DMS 273 (cell line): ENCODE data around the gene AJAP1.
A peak's percentile ranks its signal among the peaks of the same experiment; 100 is the strongest.

Source experiments
- DNase-seq: peaks from one replicate; lab custom pipeline; 2025; ENCODE audit not compliant: unreplicated experiment; lab: John Stamatoyannopoulos, UW

The AJAP1 gene

DNA sequence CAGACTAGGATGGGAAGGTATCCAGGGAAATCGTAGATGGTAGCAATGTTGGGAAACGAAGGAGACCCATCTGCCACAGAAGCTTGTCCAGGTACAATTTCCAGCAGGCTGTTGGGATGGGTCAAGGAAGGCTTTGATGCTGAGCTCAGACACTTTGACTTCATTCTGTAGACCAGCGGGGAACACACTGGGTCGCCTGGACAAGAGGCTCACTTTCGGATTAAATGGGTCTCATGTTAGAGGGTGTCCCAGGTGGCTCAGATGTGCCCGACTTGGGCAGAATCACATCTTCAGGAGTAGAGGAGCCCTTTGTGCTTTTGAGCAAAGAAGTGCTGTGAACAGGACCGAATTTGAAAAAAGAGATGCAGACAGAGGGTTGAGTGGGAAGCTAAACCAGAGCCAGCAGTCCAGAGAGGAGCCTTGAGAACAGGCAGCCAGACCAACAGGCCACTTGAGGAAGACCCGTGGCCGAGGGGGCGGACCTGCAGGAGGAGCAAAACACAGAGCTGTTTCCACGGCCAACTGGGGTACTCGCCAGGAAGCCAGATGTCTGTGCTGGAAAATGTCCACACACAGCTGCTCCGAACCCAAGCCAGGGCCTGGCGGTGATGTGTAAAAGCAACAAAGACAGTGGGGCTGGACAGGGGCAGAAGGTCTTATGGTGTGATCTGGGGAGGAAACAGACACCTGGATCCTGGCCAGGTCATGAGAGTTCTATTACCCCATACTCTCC is 146.9 kb downstream of the AJAP1 start:
- DNase-seq = peak; percentile 11

DNA sequence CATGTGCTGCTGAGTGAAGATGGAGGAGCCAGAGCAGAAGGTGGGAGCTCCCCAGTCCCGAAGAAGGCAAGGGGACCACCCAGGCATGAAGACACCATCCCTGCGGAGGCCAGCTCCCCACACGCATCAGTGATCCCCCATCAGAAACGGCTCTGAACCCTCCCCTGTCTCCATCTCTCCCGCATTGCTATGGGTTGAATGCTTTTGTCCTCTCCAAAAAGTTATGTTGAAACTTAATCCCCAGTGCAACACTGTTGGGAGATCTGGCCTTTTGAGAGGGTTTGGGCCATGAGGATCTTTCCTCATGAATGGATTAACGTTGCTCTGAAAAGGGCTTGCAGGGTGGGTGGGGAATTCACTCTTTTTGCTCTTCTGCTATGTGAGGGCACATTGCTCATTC is 147.6 kb downstream of the AJAP1 start:
- DNase-seq = no peak

DNA sequence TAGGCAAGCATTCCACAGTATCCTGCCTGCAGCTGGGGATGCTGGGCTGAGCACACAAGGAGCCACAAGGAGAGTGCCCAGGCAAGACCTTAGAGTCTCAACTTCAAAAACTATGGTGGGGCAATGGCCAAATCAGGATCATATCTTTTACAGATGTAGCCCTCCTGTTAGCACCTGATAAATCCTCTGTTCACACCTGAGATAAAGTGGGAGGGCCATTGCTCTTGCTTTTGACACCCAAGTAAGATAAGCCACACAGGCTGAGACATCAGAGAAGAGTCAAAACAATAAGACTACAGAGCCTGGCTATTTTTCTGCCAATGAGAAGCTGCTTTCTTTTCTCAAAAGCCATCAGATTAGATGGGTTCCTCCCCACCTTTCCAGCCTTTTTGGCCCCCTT is 148.9 kb downstream of the AJAP1 start:
- DNase-seq = no peak

DNA sequence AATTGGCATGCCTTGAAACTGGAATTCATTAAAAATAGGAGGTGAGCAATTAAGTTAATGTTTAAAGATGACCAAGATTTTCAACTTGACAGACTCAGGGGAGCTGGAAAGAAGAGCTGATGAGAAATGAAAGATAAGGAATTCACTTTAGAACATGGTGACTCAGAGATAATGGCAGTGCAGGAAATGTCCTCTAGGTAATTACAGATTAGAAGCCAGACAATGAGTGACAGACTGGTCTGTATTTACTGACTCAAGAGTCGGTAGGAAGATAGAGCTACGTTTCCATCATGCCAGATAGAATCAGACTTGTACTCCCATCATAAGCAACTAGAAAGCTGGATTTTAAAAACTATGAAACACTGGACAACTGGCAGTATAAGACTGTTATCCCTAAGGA is 151.6 kb downstream of the AJAP1 start:
- DNase-seq = no peak

DNA sequence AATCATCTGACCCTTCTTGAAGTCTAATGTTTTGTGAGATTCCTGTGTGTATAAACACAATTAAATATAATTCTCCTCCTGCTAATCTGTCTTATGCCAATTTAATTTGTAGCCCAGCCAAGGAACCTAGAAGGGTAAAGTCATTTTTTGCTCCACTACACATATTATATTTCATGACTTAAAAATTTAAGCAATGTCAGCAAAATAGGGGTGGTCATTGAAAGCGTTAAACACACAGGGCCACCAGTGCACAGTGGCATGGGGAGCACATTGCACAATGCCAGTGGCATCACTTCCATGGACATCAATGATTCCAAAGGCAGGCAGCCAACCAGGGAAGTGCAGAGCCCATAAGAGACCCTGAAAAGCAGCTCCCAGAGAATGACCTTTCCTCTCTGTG is 166.1 kb downstream of the AJAP1 start:
- no peak for DNase-seq

DNA sequence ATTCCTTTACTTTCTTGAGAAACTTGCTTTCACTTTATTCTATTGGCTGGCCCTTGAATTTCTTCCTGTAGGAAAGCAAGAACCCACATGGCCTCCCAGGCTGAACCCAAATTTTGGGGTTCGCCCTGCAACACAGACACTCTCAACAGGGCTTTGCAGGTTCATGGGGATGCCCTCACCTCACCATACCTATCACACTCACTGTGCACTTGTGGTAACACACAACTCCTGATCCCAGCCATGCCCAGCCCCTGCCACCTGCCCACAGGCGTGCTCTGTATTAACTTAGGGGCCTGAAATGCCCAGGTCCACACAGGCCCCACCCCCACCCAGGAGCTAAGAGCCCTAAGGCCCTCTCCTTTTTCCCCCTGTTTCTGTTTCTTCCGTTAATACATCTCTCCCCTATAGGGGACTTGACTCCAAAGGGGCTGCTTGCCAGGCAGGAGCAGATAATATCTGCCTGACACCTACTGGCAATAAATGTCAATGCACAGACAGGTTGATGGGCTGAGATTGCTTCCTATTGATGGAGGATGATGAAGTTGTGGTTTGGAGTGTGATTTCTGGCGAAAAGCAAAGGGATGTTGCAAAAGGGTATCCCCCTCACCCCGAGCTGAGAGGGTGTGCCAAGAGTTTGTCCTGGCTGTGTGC is 171.5 kb downstream of the AJAP1 start:
- DNase-seq = peak; percentile 62

DNA sequence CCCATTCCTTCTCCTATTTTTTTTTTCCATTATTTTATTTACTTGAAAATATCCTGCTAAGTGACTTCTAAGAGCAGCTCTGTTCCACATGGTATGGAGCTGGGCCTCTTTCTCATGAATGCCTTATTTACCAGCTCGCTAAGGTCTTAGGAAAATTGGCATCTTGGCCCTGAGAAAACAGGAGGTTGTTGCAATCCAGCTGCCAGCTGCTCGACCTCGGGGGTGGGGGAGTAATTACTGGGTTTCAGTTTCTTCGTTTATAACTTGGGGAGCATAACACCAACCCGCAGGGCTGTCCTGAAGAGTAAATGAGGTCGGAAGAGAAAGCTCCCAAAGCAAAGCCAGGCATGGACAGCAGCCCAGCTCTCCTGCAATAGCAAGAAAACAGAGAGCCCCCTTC is 176.3 kb downstream of the AJAP1 start:
- DNase-seq = no peak

DNA sequence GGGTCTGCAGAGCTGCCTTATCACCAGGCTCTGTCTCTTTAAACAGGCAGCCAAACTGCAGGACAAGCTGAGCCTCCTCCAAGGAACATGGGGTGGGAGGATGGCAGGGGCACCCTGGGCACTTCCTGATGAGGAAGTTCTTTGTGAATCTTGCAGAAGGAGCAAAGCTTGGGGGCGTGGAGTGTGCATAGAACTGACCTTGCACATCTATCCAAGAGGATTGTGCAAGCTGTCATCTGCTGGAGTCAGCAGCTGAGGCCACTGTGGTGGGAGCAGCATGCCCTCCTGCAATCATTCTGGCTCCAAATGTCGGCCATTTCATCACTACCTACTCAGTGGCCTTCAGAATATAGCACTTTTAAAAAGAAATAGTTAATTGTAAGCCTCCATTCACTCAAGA is 182.2 kb downstream of the AJAP1 start:
- DNase-seq = no peak

DNA sequence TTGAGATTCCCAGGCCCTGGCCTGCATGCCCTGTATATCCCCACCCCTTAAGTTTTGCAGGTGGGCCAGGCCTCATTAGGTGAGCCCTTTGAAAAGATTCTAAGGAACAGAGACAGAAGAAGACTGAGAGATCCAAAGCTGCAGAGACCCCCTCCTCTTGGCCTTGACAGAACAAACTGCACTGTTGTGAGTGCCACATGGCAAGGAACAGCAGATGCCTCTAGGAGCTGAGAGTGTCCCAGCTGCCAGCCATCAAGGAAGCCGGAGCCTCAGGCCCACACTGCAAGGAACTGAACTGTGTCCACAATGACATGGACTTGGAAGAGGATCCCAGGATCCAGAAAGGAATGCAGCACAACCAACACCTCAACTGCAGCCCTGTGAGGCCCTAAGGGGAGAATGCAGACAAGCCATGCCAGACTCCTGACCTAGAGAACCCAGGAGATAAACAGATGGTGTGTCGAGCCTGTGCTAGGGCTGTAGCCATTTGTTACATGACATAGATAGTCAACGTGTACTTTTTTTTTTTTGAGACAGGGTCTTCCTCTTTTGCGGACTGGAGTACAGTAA is 182.7 kb downstream of the AJAP1 start:
- DNase-seq = no peak

DNA sequence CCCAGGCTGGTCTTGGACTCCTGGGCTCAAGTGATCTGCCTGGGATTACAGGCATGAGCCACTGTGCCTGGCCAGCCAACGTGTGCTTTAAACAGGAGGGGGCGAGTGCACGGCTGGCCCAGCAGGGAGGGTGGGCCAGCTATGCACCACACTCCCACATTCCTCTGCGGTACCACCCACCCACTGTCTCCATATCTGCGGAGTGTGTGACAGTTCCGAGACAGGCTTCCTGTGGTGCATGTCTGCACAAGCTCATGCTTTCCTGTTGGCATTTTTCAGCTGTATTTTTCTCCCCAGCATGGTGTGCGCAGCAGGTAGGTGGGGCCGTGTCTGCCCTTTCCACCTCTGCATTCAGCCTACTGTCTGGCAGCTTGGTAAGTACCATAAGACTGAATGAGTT is 183.3 kb downstream of the AJAP1 start:
- no peak for DNase-seq

DNA sequence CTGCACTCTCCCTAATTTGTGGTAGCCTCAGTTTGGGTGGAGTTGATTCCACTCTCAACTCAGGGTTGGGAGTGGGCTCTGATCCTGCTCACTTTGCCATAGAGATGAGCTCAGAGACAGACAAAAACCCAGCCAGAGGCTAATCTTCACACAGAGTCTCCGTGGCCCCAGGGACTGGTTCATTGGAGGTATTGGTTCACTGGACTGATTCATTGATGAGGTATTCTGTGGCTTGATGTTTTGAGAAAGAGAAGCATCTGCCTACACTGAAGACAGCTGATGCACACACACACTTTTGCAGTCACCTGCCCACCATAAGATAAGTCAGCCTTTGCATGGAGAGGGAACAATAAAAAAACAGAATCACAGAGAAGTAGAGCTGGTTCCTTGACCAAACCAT is 183.8 kb downstream of the AJAP1 start:
- no peak for DNase-seq
